Stimulated activated CD4-positive, alpha-beta T cell treated with anti-CD3 and anti-CD28 coated beads, Interleukin-2, amount 100 ng/mL, for 24 hours (primary cell): ENCODE results near the gene GTF2H1.
A peak's percentile ranks its signal among the peaks of the same experiment; 100 is the strongest.

Source experiments
- DNase-seq, 2 donors: peaks; one replicate each; pipeline ENCODE4 v3.0.0-alpha.2; 2020

Gene GTF2H1

GRCh38 chr11:18321969-18322711, at the start of gene GTF2H1, which contains the start of gene HPS5:
GTF2H1 (plus strand) TSS chr11:18322567; CDS start chr11:18333075, 10,508 bp downstream.
HPS5 (minus strand) TSS chr11:18322140; CDS start chr11:18317858, 4,282 bp downstream.
- peak; percentile 92 to 93 for DNase-seq

- no peak for DNase-seq
Observed at GRCh38 chr11:18277565-18278271, 44.6 kb upstream of the GTF2H1 start.

- DNase-seq = no peak
Observed at GRCh38 chr11:18280438-18281045, 41.8 kb upstream of the GTF2H1 start.

- DNase-seq = no peak
Observed at GRCh38 chr11:18282626-18283025, 39.7 kb upstream of the GTF2H1 start.

GRCh38 chr11:18285841-18286240, 36.5 kb upstream of the GTF2H1 start:
- DNase-seq = no peak

- DNase-seq = no peak
Observed at GRCh38 chr11:18288911-18289310, 33.5 kb upstream of the GTF2H1 start.

- DNase-seq = no peak
Observed at GRCh38 chr11:18294862-18295261, 27.5 kb upstream of the GTF2H1 start.

- DNase-seq = no peak
Observed at GRCh38 chr11:18295316-18295715, 27.1 kb upstream of the GTF2H1 start.

GRCh38 chr11:18299721-18300120, 22.6 kb upstream of the GTF2H1 start:
- DNase-seq = no peak

- DNase-seq = no peak
Observed at GRCh38 chr11:18304745-18305144, 17.6 kb upstream of the GTF2H1 start.

- DNase-seq = no peak
Observed at GRCh38 chr11:18307461-18308139, 14.8 kb upstream of the GTF2H1 start.

- no peak for DNase-seq
Observed at GRCh38 chr11:18308242-18308641, 14.1 kb upstream of the GTF2H1 start.

GRCh38 chr11:18309691-18310090, 12.7 kb upstream of the GTF2H1 start:
- DNase-seq = no peak

- DNase-seq = no peak
Observed at GRCh38 chr11:18310800-18311340, 11.5 kb upstream of the GTF2H1 start.

GRCh38 chr11:18312012-18312411, 10.4 kb upstream of the GTF2H1 start:
- DNase-seq = no peak

GRCh38 chr11:18312663-18313420, 9.5 kb upstream of the GTF2H1 start:
- no peak for DNase-seq

GRCh38 chr11:18313965-18314763, 8.2 kb upstream of the GTF2H1 start:
- DNase-seq = no peak

GRCh38 chr11:18314784-18315523, 7.4 kb upstream of the GTF2H1 start:
- no peak for DNase-seq

- DNase-seq = no peak
Observed at GRCh38 chr11:18315893-18316292, 6.5 kb upstream of the GTF2H1 start.

- no peak for DNase-seq
Observed at GRCh38 chr11:18317551-18317950, 4.8 kb upstream of the GTF2H1 start.

GRCh38 chr11:18319914-18320313, 2.5 kb upstream of the GTF2H1 start:
- DNase-seq = no peak
